ENCODE measurements around the gene DENND1C.

GRCh38 chr19:6524311-6524710, 42.7 kb upstream of the DENND1C start:
- no peak for TF ChIP-seq CTCF (conservative IDR thresholded peaks at IDR 0.05; ENCODE audit: low read depth, low read length)
- no peak for TF ChIP-seq EZH2 (IDR thresholded peaks at IDR 0.05; ENCODE audit: borderline replicate concordance, low read depth, low read length, poor library complexity, severe bottlenecking)
